CD4-positive, alpha-beta T cell (primary cell): ENCODE results near the gene EMP1. TPM values are rescaled to one million over a fixed set of nuclear protein-coding genes. Genes with fewer than 3 reads are reported as not detected.

Source experiments
- ATAC-seq: fragments of 200-7000 bp; cut with Tn5 transposase; one replicate; pipeline ENCODE4 v1.10.0; 2022; ENCODE audit warnings: mild to moderate bottlenecking; ENCODE audit not compliant: poor library complexity
- CTCF ChIA-PET: fragments of 350-600 bp; sonication (Branson Sonifier 250); formaldehyde crosslinking; loops from one replicate; lab custom pipeline; 2021; ENCODE audit warnings: antibody characterized with exemption, inconsistent platforms; lab: Charles Lee
- POLR2A ChIA-PET: fragments of 350-600 bp; sonication (Branson Sonifier 250); formaldehyde crosslinking; loops from one replicate; lab custom pipeline; 2021; ENCODE audit warnings: antibody characterized with exemption, inconsistent platforms; lab: Charles Lee
- DNase-seq, 14 experiments: peaks; one replicate each; pipeline ENCODE4 v3.0.0-alpha.2; 2013 to 2020; ENCODE audit warnings: mixed read lengths in 2 of 14
- H3K27ac ChIP-seq, 2 donors: one replicate each; pipeline versions ENCODE4 v1.5.1 to v1.7.0; 2013; ENCODE audit warnings: low read length in 2 of 2, low read depth in 1 of 2, mild to moderate bottlenecking in 1 of 2
- H3K27me3 ChIP-seq, 2 experiments: 1 replicate in 1 of 2; 2 replicates in 1 of 2; pipeline versions ENCODE4 v1.6.1 to v1.7.0; 2013; ENCODE audit warnings: low read length in 2 of 2, control low read depth in 1 of 2, mild to moderate bottlenecking in 1 of 2, moderate library complexity in 1 of 2; ENCODE audit not compliant: insufficient read depth in 2 of 2, control insufficient read depth in 1 of 2
- H3K36me3 ChIP-seq: one replicate; pipeline ENCODE4 v1.6.1; 2013; ENCODE audit warnings: low read length, control low read depth; ENCODE audit not compliant: insufficient read depth
- H3K4me1 ChIP-seq: one replicate; pipeline ENCODE4 v1.6.1; 2013; ENCODE audit warnings: low read length, control low read depth; ENCODE audit not compliant: insufficient read depth
- H3K4me3 ChIP-seq: one replicate; pipeline ENCODE4 v1.5.1; 2013; ENCODE audit warnings: mild to moderate bottlenecking, low read length, moderate library complexity
- H3K9me3 ChIP-seq, 2 experiments: 1 replicate in 1 of 2; 2 replicates in 1 of 2; pipeline versions ENCODE4 v1.6.1 to v1.7.0; 2013; ENCODE audit warnings: low read length in 2 of 2, mild to moderate bottlenecking in 2 of 2, control low read depth in 1 of 2, moderate library complexity in 1 of 2; ENCODE audit not compliant: control insufficient read depth in 1 of 2, insufficient read depth in 1 of 2
- H3K27ac Mint-ChIP-seq: one replicate; pipeline ENCODE4 v1.8.0; 2020; ENCODE audit warnings: mixed read lengths
- H3K27me3 Mint-ChIP-seq: one replicate; pipeline ENCODE4 v1.8.0; 2021; ENCODE audit warnings: mixed read lengths
- H3K36me3 Mint-ChIP-seq: one replicate; pipeline ENCODE4 v1.8.0; 2021; ENCODE audit warnings: low read depth, mixed read lengths
- H3K4me1 Mint-ChIP-seq: one replicate; pipeline ENCODE4 v1.8.0; 2021; ENCODE audit warnings: low read depth, mixed read lengths
- H3K4me3 Mint-ChIP-seq: one replicate; pipeline ENCODE4 v1.8.0; 2020; ENCODE audit warnings: mild to moderate bottlenecking, mixed read lengths
- H3K9me3 Mint-ChIP-seq: one replicate; pipeline ENCODE4 v1.8.0; 2020; ENCODE audit warnings: mixed read lengths
- intact Hi-C, 2 experiments: fragments of 100-400 bp; cut with DNase I in 1 of 2; cut with micrococcal nuclease in 1 of 2; formaldehyde crosslinking; loops; one replicate each; pipeline versions ENCODE4 v1.15.1 to v1.9.0; 2023 to 2025; cut with DNase I, micrococcal nuclease
- total RNA-seq, 174 experiments: library from RNA in 2 of 174; stranded (reverse) in 2 of 174; gene quantifications; one replicate each; pipeline ENCODE4 v1.2.3 and lab custom pipeline; 2021 to 2026
- TF ChIP-seq, protein P1 (sequence below): fragments of 200-600 bp; IDR thresholded peaks from one replicate; pipeline ENCODE4 v1.8.0; 2022; ENCODE audit warnings: antibody characterized with exemption, mild to moderate bottlenecking

EMP1 gene
- total RNA-seq, 2 experiments from 2014 or later = 9.0 to 9.1 TPM

GRCh38 chr12:13227191-13227590, 30.7 kb downstream of the EMP1 start:
- H3K27me3 Mint-ChIP-seq = peaks cover 51% of the 10 kb centered on the region
- CTCF ChIA-PET = no interaction called here
- H3K4me1 Mint-ChIP-seq = no peaks in the 10 kb centered on the region

GRCh38 chr12:13228579-13228978, 32.1 kb downstream of the EMP1 start:
- POLR2A ChIA-PET = no interaction called here
- no peaks in the 10 kb centered on the region for H3K4me1 Mint-ChIP-seq
- DNase-seq (no peak), ATAC-seq (no peak)
- peaks cover 51% of the 10 kb centered on the region for H3K27me3 Mint-ChIP-seq
- intact Hi-C loops = no loop called here
- peaks cover 7 to 11% of the 10 kb centered on the region in 2 experiments for H3K27me3 ChIP-seq
- CTCF ChIA-PET = no interaction called here
- H3K36me3 ChIP-seq = no peaks in the 10 kb centered on the region
- H3K9me3 Mint-ChIP-seq = no peaks in the 10 kb centered on the region
- no peak overlapping the region for H3K27ac ChIP-seq
- no peak overlapping the region for H3K27ac Mint-ChIP-seq
- H3K4me3 ChIP-seq = no peak overlapping the region
- no peak overlapping the region for H3K4me3 Mint-ChIP-seq
- H3K4me1 ChIP-seq = no peaks in the 10 kb centered on the region
- no peaks in the 10 kb centered on the region for H3K36me3 Mint-ChIP-seq
- TF ChIP-seq, protein P1, sequence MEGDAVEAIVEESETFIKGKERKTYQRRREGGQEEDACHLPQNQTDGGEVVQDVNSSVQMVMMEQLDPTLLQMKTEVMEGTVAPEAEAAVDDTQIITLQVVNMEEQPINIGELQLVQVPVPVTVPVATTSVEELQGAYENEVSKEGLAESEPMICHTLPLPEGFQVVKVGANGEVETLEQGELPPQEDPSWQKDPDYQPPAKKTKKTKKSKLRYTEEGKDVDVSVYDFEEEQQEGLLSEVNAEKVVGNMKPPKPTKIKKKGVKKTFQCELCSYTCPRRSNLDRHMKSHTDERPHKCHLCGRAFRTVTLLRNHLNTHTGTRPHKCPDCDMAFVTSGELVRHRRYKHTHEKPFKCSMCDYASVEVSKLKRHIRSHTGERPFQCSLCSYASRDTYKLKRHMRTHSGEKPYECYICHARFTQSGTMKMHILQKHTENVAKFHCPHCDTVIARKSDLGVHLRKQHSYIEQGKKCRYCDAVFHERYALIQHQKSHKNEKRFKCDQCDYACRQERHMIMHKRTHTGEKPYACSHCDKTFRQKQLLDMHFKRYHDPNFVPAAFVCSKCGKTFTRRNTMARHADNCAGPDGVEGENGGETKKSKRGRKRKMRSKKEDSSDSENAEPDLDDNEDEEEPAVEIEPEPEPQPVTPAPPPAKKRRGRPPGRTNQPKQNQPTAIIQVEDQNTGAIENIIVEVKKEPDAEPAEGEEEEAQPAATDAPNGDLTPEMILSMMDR = no peak
- H3K9me3 ChIP-seq = no peaks in the 10 kb centered on the region

More at GRCh38 chr12:13227191-13227590, 30.7 kb downstream of the EMP1 start:
- no peaks in the 10 kb centered on the region for H3K9me3 ChIP-seq
- H3K9me3 Mint-ChIP-seq = no peaks in the 10 kb centered on the region
- H3K36me3 Mint-ChIP-seq = no peaks in the 10 kb centered on the region
- no peak overlapping the region for H3K4me3 ChIP-seq
- ATAC-seq (no peak), DNase-seq (no peak)
- peaks cover 7 to 11% of the 10 kb centered on the region in 2 experiments for H3K27me3 ChIP-seq
- POLR2A ChIA-PET = no interaction called here
- H3K27ac Mint-ChIP-seq = no peak overlapping the region
- H3K4me1 ChIP-seq = no peaks in the 10 kb centered on the region
- H3K4me3 Mint-ChIP-seq = no peak overlapping the region
- no peak overlapping the region for H3K27ac ChIP-seq
- no peaks in the 10 kb centered on the region for H3K36me3 ChIP-seq
- TF ChIP-seq, protein P1 = no peak
- intact Hi-C loops = no loop called here

DNA sequence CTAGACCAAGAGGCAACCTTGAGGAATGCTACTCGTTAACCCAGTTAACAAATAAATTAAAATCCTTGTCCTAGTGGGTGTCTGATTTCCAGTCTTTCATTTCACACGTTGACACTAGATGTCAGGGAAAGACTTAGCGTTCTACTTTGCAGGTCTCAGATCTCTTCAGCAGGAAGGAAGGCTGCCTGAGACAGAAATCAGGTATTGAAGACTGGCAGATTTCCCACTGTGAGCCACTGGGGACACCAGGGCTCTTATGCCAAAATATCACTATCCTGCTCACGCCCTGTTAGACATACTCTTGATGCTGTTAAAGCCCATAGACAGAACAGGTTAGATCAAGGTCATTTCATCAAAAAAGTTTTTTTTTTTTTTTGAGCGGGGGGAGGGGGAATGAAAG, 33.0 kb downstream of the EMP1 start:
- Mint-ChIP-seq H3K36me3 (no peaks in the 10 kb centered on the region), H3K27me3 (peaks cover 45% of the 10 kb centered on the region), H3K4me3 (no peak overlapping the region), H3K27ac (no peak overlapping the region), H3K4me1 (no peaks in the 10 kb centered on the region), H3K9me3 (no peaks in the 10 kb centered on the region)
- no peak overlapping the region for H3K4me3 ChIP-seq
- intact Hi-C loops = no loop called here
- no peaks in the 10 kb centered on the region for H3K9me3 ChIP-seq
- ChIA-PET CTCF (no interaction called here), POLR2A (no interaction called here)
- peaks cover 7 to 11% of the 10 kb centered on the region in 2 experiments for H3K27me3 ChIP-seq
- ATAC-seq (no peak), DNase-seq (no peak)
- H3K4me1 ChIP-seq = no peaks in the 10 kb centered on the region
- no peaks in the 10 kb centered on the region for H3K36me3 ChIP-seq
- TF ChIP-seq, protein P1 = no peak
- H3K27ac ChIP-seq = no peak overlapping the region
